GM12875 (cell line): ENCODE results near the gene USP47.

Experiments
- H3K4me3 ChIP-seq: one replicate; pipeline ENCODE4 v1.5.1; 2011; ENCODE audit warnings: low read depth, low read length, control low read depth
- CTCF ChIP-seq: IDR thresholded peaks from 2 replicates; pipeline ENCODE4 v1.5.1; 2011; ENCODE audit warnings: low read depth, mild to moderate bottlenecking, control low read depth, inconsistent platforms, low read length, moderate library complexity, borderline replicate concordance; ENCODE audit not compliant: insufficient read depth

USP47 gene

GRCh38 chr11:11978792-11979487, 137.2 kb downstream of the USP47 start:
- no peak for TF ChIP-seq CTCF
- no peak overlapping the region for H3K4me3 ChIP-seq

- H3K4me3 ChIP-seq, result no peak overlapping the region
- no peak for TF ChIP-seq CTCF
These were observed 137.8 kb downstream of the USP47 start for GRCh38 chr11:11979488-11980117.

- TF ChIP-seq CTCF, result no peak
- H3K4me3 ChIP-seq, result no peak overlapping the region
These were observed 138.4 kb downstream of the USP47 start for GRCh38 chr11:11980200-11980599.

- TF ChIP-seq CTCF, result no peak
- H3K4me3 ChIP-seq, result no peak overlapping the region
These were observed 139.1 kb downstream of the USP47 start for GRCh38 chr11:11980841-11981308.

- H3K4me3 ChIP-seq, result no peak overlapping the region
- TF ChIP-seq CTCF, result no peak
These were observed 139.6 kb downstream of the USP47 start for GRCh38 chr11:11981364-11981763.

- no peak overlapping the region for H3K4me3 ChIP-seq
- no peak for TF ChIP-seq CTCF
These were observed 140.1 kb downstream of the USP47 start for GRCh38 chr11:11981840-11982239.

GRCh38 chr11:11982461-11982860, 140.7 kb downstream of the USP47 start:
- no peak for TF ChIP-seq CTCF
- H3K4me3 ChIP-seq, result no peak overlapping the region
